Karpas-422 (cell line): ENCODE data around the gene PDE8B. TPM values are rescaled to one million over a fixed set of nuclear protein-coding genes. Genes with fewer than 3 reads are reported as not detected.

ENCODE experiments used
- DNase-seq: peaks from one replicate; pipeline ENCODE4 v3.0.0-alpha.2; 2015
- H2AFZ ChIP-seq: fragments of 200-600 bp; sonication (generic); 2 replicates; pipeline ENCODE4 v1.6.1; 2014; ENCODE audit warnings: antibody characterized with exemption, low read length, mixed read lengths
- H3K27ac ChIP-seq: fragments of 200-600 bp; sonication (generic); 2 replicates; pipeline ENCODE4 v1.5.1; 2014; ENCODE audit warnings: mild to moderate bottlenecking, low read length, moderate library complexity
- H3K27me3 ChIP-seq: fragments of 200-600 bp; sonication (generic); 2 replicates; pipeline ENCODE4 v1.6.1; 2014; ENCODE audit warnings: low read length, mixed read lengths
- H3K36me3 ChIP-seq: fragments of 200-600 bp; sonication (generic); 2 replicates; pipeline ENCODE4 v1.6.1; 2014; ENCODE audit warnings: low read length, mixed read lengths; ENCODE audit not compliant: insufficient read depth
- H3K4me1 ChIP-seq: fragments of 200-600 bp; sonication (generic); 2 replicates; pipeline ENCODE4 v1.6.1; 2014; ENCODE audit warnings: mild to moderate bottlenecking, low read length, mixed read lengths
- H3K4me2 ChIP-seq: fragments of 200-600 bp; sonication (generic); 2 replicates; pipeline ENCODE4 v1.6.1; 2014; ENCODE audit warnings: low read length, low read depth, mild to moderate bottlenecking; ENCODE audit not compliant: poor library complexity, severe bottlenecking
- H3K4me3 ChIP-seq: fragments of 200-600 bp; sonication (generic); 2 replicates; pipeline ENCODE4 v1.5.1; 2014; ENCODE audit warnings: mild to moderate bottlenecking, antibody characterized with exemption, low read length, mixed read lengths
- H3K79me2 ChIP-seq: fragments of 200-600 bp; sonication (generic); 2 replicates; pipeline ENCODE4 v1.6.1; 2014; ENCODE audit warnings: mild to moderate bottlenecking, low read length, mixed read lengths
- H3K9ac ChIP-seq: fragments of 200-600 bp; sonication (generic); 2 replicates; pipeline ENCODE4 v1.6.0; 2014; ENCODE audit warnings: low read length
- H3K9me2 ChIP-seq: fragments of 200-600 bp; sonication (generic), shearing (Covaris generic); replicated peaks from 2 replicates; pipeline ENCODE4 v1.6.0; 2014; ENCODE audit warnings: mild to moderate bottlenecking, low read length, moderate library complexity; ENCODE audit not compliant: insufficient read depth
- H3K9me3 ChIP-seq: fragments of 300-700, 200-600 bp; sonication (generic); 2 replicates; pipeline ENCODE4 v1.6.1; 2014; ENCODE audit warnings: low read length, mixed read lengths
- H4K20me1 ChIP-seq: fragments of 200-600 bp; sonication (generic); 2 replicates; pipeline ENCODE4 v1.6.1; 2014; ENCODE audit warnings: mild to moderate bottlenecking, antibody characterized with exemption, low read length, low read depth; ENCODE audit not compliant: insufficient read depth
- total RNA-seq: library from RNA; depleted of rRNA; stranded (reverse); fragments of >200 nt; shearing (Covaris generic); gene quantifications from 2 replicates; pipeline ENCODE4 v1.2.3, GENCODE V29; 2014; ENCODE audit warnings: low replicate concordance

Gene PDE8B
- total RNA-seq, 1 experiment from 2014 or later = 0.15 TPM

- H3K9me3 ChIP-seq = no peaks in the 10 kb centered on the region
- no peak overlapping the region for H3K27ac ChIP-seq
- no peaks in the 10 kb centered on the region for H3K9me2 ChIP-seq
These were observed 187.3 kb downstream of the PDE8B start for GRCh38 chr5:77397686-77398292.

GRCh38 chr5:77398458-77398857 lies 188.0 kb downstream of the PDE8B start:
- no peak overlapping the region for H3K4me3 ChIP-seq
- no peaks in the 10 kb centered on the region for H3K9me2 ChIP-seq
- H3K9ac ChIP-seq = no peak overlapping the region
- peaks cover 8% of the 10 kb centered on the region for H3K4me1 ChIP-seq
- H3K27ac ChIP-seq = no peak overlapping the region
- H3K4me2 ChIP-seq = no peak overlapping the region
- no peaks in the 10 kb centered on the region for H3K9me3 ChIP-seq
- no peaks in the 10 kb centered on the region for H3K36me3 ChIP-seq
- no peak for DNase-seq
- H3K27me3 ChIP-seq = no peaks in the 10 kb centered on the region
- no peaks in the 10 kb centered on the region for H4K20me1 ChIP-seq
- no peak overlapping the region for H2AFZ ChIP-seq
- H3K79me2 ChIP-seq = no peaks in the 10 kb centered on the region

More at GRCh38 chr5:77397686-77398292, 187.3 kb downstream of the PDE8B start:
- Histone ChIP-seq H3K4me1 (peaks cover 5% of the 10 kb centered on the region), H3K4me3 (no peak overlapping the region), H3K36me3 (no peaks in the 10 kb centered on the region), H3K4me2 (no peak overlapping the region), H3K9ac (no peak overlapping the region), H2AFZ (no peak overlapping the region), H4K20me1 (no peaks in the 10 kb centered on the region), H3K79me2 (no peaks in the 10 kb centered on the region), H3K27me3 (no peaks in the 10 kb centered on the region)
- DNase-seq = no peak

- Histone ChIP-seq H3K27ac (no peak overlapping the region), H2AFZ (no peak overlapping the region), H3K9me3 (no peaks in the 10 kb centered on the region), H3K9ac (no peak overlapping the region), H3K79me2 (no peaks in the 10 kb centered on the region), H3K4me1 (peaks cover 8% of the 10 kb centered on the region), H3K4me2 (no peak overlapping the region), H3K36me3 (no peaks in the 10 kb centered on the region), H3K27me3 (no peaks in the 10 kb centered on the region), H3K9me2 (no peaks in the 10 kb centered on the region), H4K20me1 (no peaks in the 10 kb centered on the region), H3K4me3 (no peak overlapping the region)
- DNase-seq = no peak
These were observed 188.4 kb downstream of the PDE8B start for GRCh38 chr5:77398896-77399295.

- Histone ChIP-seq H3K36me3 (no peaks in the 10 kb centered on the region), H4K20me1 (no peaks in the 10 kb centered on the region), H3K4me3 (no peak overlapping the region), H3K9me2 (no peaks in the 10 kb centered on the region), H3K79me2 (no peaks in the 10 kb centered on the region), H3K4me1 (peaks cover 8% of the 10 kb centered on the region), H3K27ac (no peak overlapping the region), H3K9ac (no peak overlapping the region), H3K27me3 (no peaks in the 10 kb centered on the region), H2AFZ (no peak overlapping the region), H3K4me2 (no peak overlapping the region), H3K9me3 (no peaks in the 10 kb centered on the region)
- no peak for DNase-seq
These were observed 190.2 kb downstream of the PDE8B start for GRCh38 chr5:77400645-77401044.

- Histone ChIP-seq H4K20me1 (no peaks in the 10 kb centered on the region), H3K36me3 (no peaks in the 10 kb centered on the region), H3K27ac (no peak overlapping the region), H3K4me1 (peaks cover 8% of the 10 kb centered on the region), H3K9me3 (no peaks in the 10 kb centered on the region), H3K9ac (no peak overlapping the region), H3K27me3 (no peaks in the 10 kb centered on the region), H3K9me2 (no peaks in the 10 kb centered on the region), H2AFZ (no peak overlapping the region), H3K4me2 (no peak overlapping the region), H3K79me2 (no peaks in the 10 kb centered on the region), H3K4me3 (no peak overlapping the region)
- no peak for DNase-seq
These were observed 192.3 kb downstream of the PDE8B start for GRCh38 chr5:77402796-77403195.

GRCh38 chr5:77407152-77407551 lies 196.7 kb downstream of the PDE8B start:
- no peaks in the 10 kb centered on the region for H3K79me2 ChIP-seq
- H3K9me3 ChIP-seq = no peaks in the 10 kb centered on the region
- no peaks in the 10 kb centered on the region for H3K9me2 ChIP-seq
- H4K20me1 ChIP-seq = no peaks in the 10 kb centered on the region
- no peak overlapping the region for H3K4me3 ChIP-seq
- H3K4me2 ChIP-seq = no peak overlapping the region
- H3K27me3 ChIP-seq = no peaks in the 10 kb centered on the region
- no peak overlapping the region for H2AFZ ChIP-seq
- H3K36me3 ChIP-seq = no peaks in the 10 kb centered on the region
- no peak for DNase-seq
- H3K27ac ChIP-seq = no peak overlapping the region
- H3K9ac ChIP-seq = no peak overlapping the region
- peaks cover 11% of the 10 kb centered on the region for H3K4me1 ChIP-seq

- H3K9ac ChIP-seq = no peak overlapping the region
- H3K27me3 ChIP-seq = no peaks in the 10 kb centered on the region
- H3K4me2 ChIP-seq = no peak overlapping the region
- H3K4me3 ChIP-seq = no peak overlapping the region
- H3K27ac ChIP-seq = no peak overlapping the region
- no peak overlapping the region for H2AFZ ChIP-seq
- no peaks in the 10 kb centered on the region for H3K36me3 ChIP-seq
- DNase-seq = no peak
- H3K9me3 ChIP-seq = no peaks in the 10 kb centered on the region
- peaks cover 3% of the 10 kb centered on the region for H3K4me1 ChIP-seq
- no peaks in the 10 kb centered on the region for H3K9me2 ChIP-seq
- no peaks in the 10 kb centered on the region for H3K79me2 ChIP-seq
- H4K20me1 ChIP-seq = no peaks in the 10 kb centered on the region
These were observed 199.6 kb downstream of the PDE8B start for GRCh38 chr5:77409870-77410621.

GRCh38 chr5:77413049-77413448 lies 202.6 kb downstream of the PDE8B start:
- Histone ChIP-seq H4K20me1 (no peaks in the 10 kb centered on the region), H3K4me2 (no peak overlapping the region), H3K79me2 (no peaks in the 10 kb centered on the region), H3K27ac (no peak overlapping the region), H2AFZ (no peak overlapping the region), H3K36me3 (no peaks in the 10 kb centered on the region), H3K9me3 (no peaks in the 10 kb centered on the region), H3K9ac (no peak overlapping the region), H3K9me2 (no peaks in the 10 kb centered on the region), H3K4me1 (peaks cover 3% of the 10 kb centered on the region), H3K27me3 (no peaks in the 10 kb centered on the region), H3K4me3 (no peak overlapping the region)
- DNase-seq = no peak
